Fibroblast of lung (primary cell): Measurements from ENCODE around the gene ZXDC.

Source experiments
- EZH2 ChIP-seq: IDR thresholded peaks from 2 replicates; pipeline ENCODE4 v1.5.1; 2012; ENCODE audit warnings: low read length, control low read depth, mild to moderate bottlenecking; ENCODE audit errors: missing control alignments
- TF ChIP-seq, protein P1 (sequence below), 2 donors: IDR thresholded peaks in 1 of 2; conservative IDR thresholded peaks in 1 of 2; 1 replicate in 1 of 2; 2 replicates in 1 of 2; pipeline ENCODE4 v1.5.1; 2011 to 2012; ENCODE audit warnings: low read length in 2 of 2, control low read depth in 1 of 2, inconsistent platforms in 1 of 2, low read depth in 1 of 2, mild to moderate bottlenecking in 1 of 2

DNA sequence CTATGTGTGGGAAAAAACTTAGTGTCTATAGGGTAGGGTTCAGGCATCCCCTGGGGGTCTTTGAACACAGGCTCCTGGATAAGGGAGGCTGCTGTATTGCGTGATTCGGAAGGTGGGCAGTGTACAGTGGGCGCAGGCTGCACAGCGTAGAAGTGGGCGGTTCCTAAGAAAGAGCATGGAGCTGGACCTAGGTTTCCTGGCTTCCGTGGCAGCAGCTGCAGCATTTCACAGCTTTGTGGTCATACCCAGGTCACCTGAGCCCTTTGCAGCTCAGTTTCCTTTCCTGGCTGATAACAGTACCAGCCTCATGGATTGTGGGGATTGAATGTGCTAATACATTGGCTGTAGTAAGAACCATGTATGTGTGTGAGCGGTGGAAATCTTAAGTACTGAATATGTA is 58.7 kb downstream of the ZXDC start:
- TF ChIP-seq, protein P1, sequence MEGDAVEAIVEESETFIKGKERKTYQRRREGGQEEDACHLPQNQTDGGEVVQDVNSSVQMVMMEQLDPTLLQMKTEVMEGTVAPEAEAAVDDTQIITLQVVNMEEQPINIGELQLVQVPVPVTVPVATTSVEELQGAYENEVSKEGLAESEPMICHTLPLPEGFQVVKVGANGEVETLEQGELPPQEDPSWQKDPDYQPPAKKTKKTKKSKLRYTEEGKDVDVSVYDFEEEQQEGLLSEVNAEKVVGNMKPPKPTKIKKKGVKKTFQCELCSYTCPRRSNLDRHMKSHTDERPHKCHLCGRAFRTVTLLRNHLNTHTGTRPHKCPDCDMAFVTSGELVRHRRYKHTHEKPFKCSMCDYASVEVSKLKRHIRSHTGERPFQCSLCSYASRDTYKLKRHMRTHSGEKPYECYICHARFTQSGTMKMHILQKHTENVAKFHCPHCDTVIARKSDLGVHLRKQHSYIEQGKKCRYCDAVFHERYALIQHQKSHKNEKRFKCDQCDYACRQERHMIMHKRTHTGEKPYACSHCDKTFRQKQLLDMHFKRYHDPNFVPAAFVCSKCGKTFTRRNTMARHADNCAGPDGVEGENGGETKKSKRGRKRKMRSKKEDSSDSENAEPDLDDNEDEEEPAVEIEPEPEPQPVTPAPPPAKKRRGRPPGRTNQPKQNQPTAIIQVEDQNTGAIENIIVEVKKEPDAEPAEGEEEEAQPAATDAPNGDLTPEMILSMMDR (conservative IDR thresholded peaks at IDR 0.05 in 1 of 2, IDR thresholded peaks at IDR 0.05 in 1 of 2; ENCODE audit: low read depth in 1 of 2, low read length in 2 of 2), result no peak
- TF ChIP-seq EZH2, result no peak
